ENCODE results near the gene GATAD2A. TPM values are rescaled to one million over a fixed set of nuclear protein-coding genes. Genes with fewer than 3 reads are reported as not detected.
A peak's percentile ranks its signal among the peaks of the same experiment; 100 is the strongest.

Gene GATAD2A
- total RNA-seq, 2 experiments from 2014 or later: 104 to 107 TPM

- no peaks in the 10 kb centered on the region for H3K27me3 ChIP-seq (ENCODE audit: control insufficient read depth in 1 of 2, insufficient read depth in 2 of 2, low read length in 2 of 2)
- Mint-ChIP-seq H3K4me1 (ENCODE audit: low read depth) (peaks cover 73% of the 10 kb centered on the region), H3K27me3 (no peaks in the 10 kb centered on the region), H3K27ac (peak overlapping the region; percentile 56), H3K36me3 (ENCODE audit: low read depth) (peaks cover 10% of the 10 kb centered on the region), H3K9me3 (no peaks in the 10 kb centered on the region), H3K4me3 (peak overlapping the region; percentile 35)
- H3K4me3 ChIP-seq (ENCODE audit: low read length): no peak overlapping the region
- peaks cover 85% of the 10 kb centered on the region for H3K4me1 ChIP-seq (ENCODE audit: insufficient read depth, low read length)
- ATAC-seq (ENCODE audit: poor library complexity) (no peak), DNase-seq (no peak)
- no peaks in the 10 kb centered on the region for H3K9me3 ChIP-seq (ENCODE audit: control insufficient read depth in 1 of 2, insufficient read depth in 1 of 2, low read length in 2 of 2)
- TF ChIP-seq CTCF (IDR thresholded peaks at IDR 0.05): no peak
- H3K36me3 ChIP-seq (ENCODE audit: insufficient read depth, low read length): peaks cover 13% of the 10 kb centered on the region
- intact Hi-C loops (cut with DNase I, micrococcal nuclease): no loop called here
- ChIA-PET CTCF (interaction anchor here (0.6 kb wide), 2 partner anchors 12 to 178 kb away, joined by 3 to 5 read pairs; no protein-coding TSS in a partner anchor), POLR2A (interaction anchor here (0.9 to 1.2 kb wide), 3 partner anchors 13 to 28 kb away, joined by 3 to 8 read pairs (median 4); partner anchors contain the start of gene GATAD2A)
- H3K27ac ChIP-seq (ENCODE audit: low read depth in 1 of 2, low read length in 2 of 2): peak overlapping the region in 1 of 2 donors; percentile 9
Measured at GRCh38 chr19:19418555-19419260, 13.2 kb downstream of the GATAD2A start.

GRCh38 chr19:19420570-19421298 lies 15.3 kb downstream of the GATAD2A start:
- ChIA-PET POLR2A (no interaction called here), CTCF (interaction anchor here (0.7 kb wide), 1 partner anchor 23 kb away, joined by 4 read pairs; no protein-coding TSS in a partner anchor)
- Histone ChIP-seq H3K36me3 (ENCODE audit: insufficient read depth, low read length) (peaks cover 13% of the 10 kb centered on the region), H3K27me3 (ENCODE audit: control insufficient read depth in 1 of 2, insufficient read depth in 2 of 2, low read length in 2 of 2) (no peaks in the 10 kb centered on the region), H3K4me3 (ENCODE audit: low read length) (no peak overlapping the region), H3K9me3 (ENCODE audit: control insufficient read depth in 1 of 2, insufficient read depth in 1 of 2, low read length in 2 of 2) (no peaks in the 10 kb centered on the region), H3K27ac (ENCODE audit: low read depth in 1 of 2, low read length in 2 of 2) (no peak overlapping the region), H3K4me1 (ENCODE audit: insufficient read depth, low read length) (peaks cover 92% of the 10 kb centered on the region)
- TF ChIP-seq CTCF (IDR thresholded peaks at IDR 0.05): no peak
- peaks cover 80% of the 10 kb centered on the region for H3K4me1 Mint-ChIP-seq (ENCODE audit: low read depth)
- no peak overlapping the region for H3K4me3 Mint-ChIP-seq
- H3K36me3 Mint-ChIP-seq (ENCODE audit: low read depth): peaks cover 3% of the 10 kb centered on the region
- no peaks in the 10 kb centered on the region for H3K27me3 Mint-ChIP-seq
- ATAC-seq (ENCODE audit: poor library complexity): peak; percentile 58
- H3K27ac Mint-ChIP-seq: peak overlapping the region; percentile 68
- no peaks in the 10 kb centered on the region for H3K9me3 Mint-ChIP-seq
- intact Hi-C loops (cut with DNase I, micrococcal nuclease): no loop called here
- peak in 4 of 14 experiments; percentile 24 to 76 (median 68) for DNase-seq

GRCh38 chr19:19421299-19421696 lies 15.8 kb downstream of the GATAD2A start:
- no peaks in the 10 kb centered on the region for H3K36me3 Mint-ChIP-seq (ENCODE audit: low read depth)

More at GRCh38 chr19:19421299-19421696, 15.8 kb downstream of the GATAD2A start:
- ATAC-seq (ENCODE audit: poor library complexity) (no peak), DNase-seq (no peak)
- Histone ChIP-seq H3K27me3 (ENCODE audit: control insufficient read depth in 1 of 2, insufficient read depth in 2 of 2, low read length in 2 of 2) (no peaks in the 10 kb centered on the region), H3K36me3 (ENCODE audit: insufficient read depth, low read length) (peaks cover 9% of the 10 kb centered on the region), H3K4me3 (ENCODE audit: low read length) (no peak overlapping the region), H3K27ac (ENCODE audit: low read depth in 1 of 2, low read length in 2 of 2) (no peak overlapping the region), H3K4me1 (ENCODE audit: insufficient read depth, low read length) (peaks cover 92% of the 10 kb centered on the region), H3K9me3 (ENCODE audit: control insufficient read depth in 1 of 2, insufficient read depth in 1 of 2, low read length in 2 of 2) (no peaks in the 10 kb centered on the region)
- ChIA-PET POLR2A (no interaction called here), CTCF (no interaction called here)
- no peak overlapping the region for H3K4me3 Mint-ChIP-seq
- peaks cover 80% of the 10 kb centered on the region for H3K4me1 Mint-ChIP-seq (ENCODE audit: low read depth)
- peak overlapping the region; percentile 68 for H3K27ac Mint-ChIP-seq
- no peaks in the 10 kb centered on the region for H3K9me3 Mint-ChIP-seq
- H3K27me3 Mint-ChIP-seq: no peaks in the 10 kb centered on the region
- no peak for TF ChIP-seq CTCF (IDR thresholded peaks at IDR 0.05)
- intact Hi-C loops (cut with DNase I, micrococcal nuclease): no loop called here

Data from CD4-positive, alpha-beta T cell (primary cell).